OCI-LY7 (cell line): Measurements from ENCODE around the gene GLTP.

Experiments
- CTCF ChIP-seq: fragments of 200-600 bp; sonication (generic); conservative IDR thresholded peaks from 2 replicates; pipeline ENCODE4 v1.5.1; 2014; ENCODE audit warnings: mild to moderate bottlenecking, antibody characterized with exemption, low read length, moderate library complexity, mixed read lengths
- EZH2phosphoT487 ChIP-seq: fragments of 200-600 bp; sonication (generic); IDR thresholded peaks from 2 replicates; pipeline ENCODE4 v1.6.1; 2018; ENCODE audit warnings: low read depth, borderline replicate concordance, mild to moderate bottlenecking, mixed run types, antibody characterized with exemption, low read length, moderate library complexity, mixed read lengths

DNA sequence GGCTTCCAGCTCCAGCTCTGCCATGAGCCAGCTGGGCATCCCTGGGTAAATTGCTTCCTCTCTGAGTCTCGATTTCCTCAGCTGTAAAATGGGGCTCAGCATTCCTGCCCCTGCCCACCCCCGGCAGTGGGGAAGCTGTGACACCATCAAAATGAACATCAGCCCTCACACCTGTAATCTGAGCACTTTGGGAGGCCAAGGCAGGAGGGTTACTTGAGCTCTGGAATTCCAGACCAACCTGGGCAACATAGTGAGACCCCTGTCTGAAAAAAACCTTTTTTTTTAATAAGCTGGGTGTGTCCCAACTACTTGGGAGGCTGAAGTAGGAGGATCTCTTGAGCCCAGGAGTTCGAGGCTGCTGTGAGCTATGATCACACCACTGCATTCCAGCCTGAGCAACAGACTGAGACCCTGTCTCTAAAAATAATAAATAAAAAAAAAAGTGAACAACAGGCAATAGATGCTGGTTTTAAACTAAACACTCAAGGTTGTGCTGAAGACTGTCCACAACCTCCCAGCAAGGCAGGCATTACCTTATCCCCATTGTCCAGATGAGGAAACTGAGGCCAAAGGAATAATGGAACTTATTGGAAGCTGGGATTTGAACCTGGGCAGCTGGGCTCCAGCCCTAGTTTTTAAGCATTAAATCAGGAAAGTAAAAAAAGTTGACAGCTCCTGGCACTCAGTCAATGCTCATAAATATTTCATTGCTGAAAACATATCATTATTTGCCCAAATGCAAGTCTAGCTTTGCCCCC, 51.4 kb downstream of the GLTP start:
- TF ChIP-seq CTCF (no peak), EZH2phosphoT487 (no peak)
